NCI-H460 (cell line): ENCODE data around the gene SHD. TPM values are rescaled to one million over a fixed set of nuclear protein-coding genes. Genes with fewer than 3 reads are reported as not detected.
"Not testable (repeated sequence)": the region's sequence is repeated elsewhere in the genome, so short reads cannot be mapped to it uniquely, and the experiment has no call there.

Experiments used
- DNase-seq: peaks from one replicate; pipeline ENCODE4 v3.0.0-alpha.2; 2016; ENCODE audit warnings: low read depth; ENCODE audit errors: extremely low read depth
- total RNA-seq: library from RNA; depleted of rRNA; stranded (reverse); fragments of >200 nt; shearing (Covaris generic); gene quantifications from 2 replicates; pipeline ENCODE4 v1.2.3, GENCODE V29; 2014

The SHD gene
- total RNA-seq, 1 experiment from 2014 or later: not detected

GRCh38 chr19:4266253-4267000, 12.6 kb upstream of the SHD start:
- no peak for DNase-seq

GRCh38 chr19:4267101-4267900, 11.8 kb upstream of the SHD start:
- DNase-seq: peak; percentile 67

- DNase-seq: no peak
Measured at GRCh38 chr19:4267901-4268815, 10.9 kb upstream of the SHD start.

GRCh38 chr19:4268816-4269430, 10.1 kb upstream of the SHD start:
- DNase-seq: no peak

- no peak for DNase-seq
Measured at GRCh38 chr19:4272894-4273293, 6.2 kb upstream of the SHD start.

- not testable (repeated sequence) for DNase-seq
Measured at GRCh38 chr19:4274321-4274686, 4.8 kb upstream of the SHD start.

GRCh38 chr19:4277191-4277696, 1.8 kb upstream of the SHD start:
- DNase-seq: no peak

GRCh38 chr19:4278010-4278409, 1.1 kb upstream of the SHD start:
- no peak for DNase-seq

- no peak for DNase-seq
Measured at GRCh38 chr19:4279267-4279529, 132 bp downstream of the SHD start.

GRCh38 chr19:4279530-4280422, 710 bp downstream of the SHD start:
- DNase-seq: no peak

- peak; percentile 12 for DNase-seq
Measured at GRCh38 chr19:4284176-4284958, 5.3 kb downstream of the SHD start.

GRCh38 chr19:4284974-4285373, 5.9 kb downstream of the SHD start:
- no peak for DNase-seq

GRCh38 chr19:4286141-4286540, 7.1 kb downstream of the SHD start:
- DNase-seq: not testable (repeated sequence)

GRCh38 chr19:4288091-4288777, 9.2 kb downstream of the SHD start:
- DNase-seq: no peak

GRCh38 chr19:4291184-4291732, 12.2 kb downstream of the SHD start:
- DNase-seq: no peak

- DNase-seq: no peak
Measured at GRCh38 chr19:4292515-4292914, 13.4 kb downstream of the SHD start.

- no peak for DNase-seq
Measured at GRCh38 chr19:4294389-4294788, 15.3 kb downstream of the SHD start.
